HG02840 (cell line): Measurements from ENCODE around the gene NCMAP.
"Not testable (repeated sequence)": the region's sequence is repeated elsewhere in the genome, so short reads cannot be mapped to it uniquely, and the experiment has no call there.

Experiments
- ATAC-seq: cut with Tn5 transposase; IDR thresholded peaks from one replicate; pipeline ENCODE4 v1.9.1; 2021; ENCODE audit warnings: mild to moderate bottlenecking, moderate library complexity, moderate number of reproducible peaks; ENCODE audit not compliant: unreplicated experiment, low FRiP score

NCMAP gene

DNA sequence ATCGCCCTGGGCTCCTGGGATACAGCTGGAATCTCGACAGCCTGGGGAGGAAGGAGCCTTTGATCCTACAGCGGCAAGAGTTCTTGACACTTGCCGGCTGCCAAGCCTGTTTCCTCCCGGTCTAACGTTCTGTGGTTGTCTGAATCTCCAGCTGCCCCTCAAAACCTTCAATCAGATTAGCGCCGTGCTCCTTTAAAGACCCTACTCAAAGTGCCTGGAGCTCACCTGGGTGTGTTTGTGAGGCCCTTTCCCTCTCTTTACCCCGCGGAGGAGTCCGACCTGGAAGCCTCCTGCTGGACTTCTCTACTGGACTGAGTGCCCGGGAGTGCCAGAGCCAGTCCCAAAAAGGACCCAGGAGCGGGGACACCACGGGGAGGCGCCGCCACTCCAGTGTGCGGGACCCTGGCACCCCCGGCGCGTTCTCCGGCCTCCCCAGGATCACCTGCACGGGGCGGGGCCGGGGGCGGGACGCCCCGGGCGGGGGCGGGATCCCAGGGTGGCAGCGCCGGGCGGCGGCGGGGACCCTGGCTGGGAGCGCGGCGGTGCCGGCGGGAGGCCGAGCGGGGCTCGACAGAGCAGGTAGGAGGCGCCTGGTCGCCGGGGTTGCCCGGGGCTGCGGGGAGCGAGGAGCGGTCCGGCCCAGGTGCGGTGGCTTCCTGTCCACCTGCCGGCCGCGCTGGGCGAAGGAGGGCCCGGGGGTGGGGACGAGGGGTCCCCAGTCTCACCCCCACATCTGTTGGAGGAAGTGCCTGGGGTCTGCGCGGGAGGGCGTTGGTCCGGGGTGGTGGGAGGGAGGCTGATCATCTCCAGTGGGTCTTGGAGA is at the start of gene NCMAP:
TSS of gene NCMAP (plus strand) at position 497 of the 823 bp plus-strand sequence. CDS start 39,344 bp downstream, outside the sequence.
- ATAC-seq = no peak

- ATAC-seq = no peak
These were observed 49.1 kb upstream of the NCMAP start for GRCh38 chr1:24506691-24507381.

DNA sequence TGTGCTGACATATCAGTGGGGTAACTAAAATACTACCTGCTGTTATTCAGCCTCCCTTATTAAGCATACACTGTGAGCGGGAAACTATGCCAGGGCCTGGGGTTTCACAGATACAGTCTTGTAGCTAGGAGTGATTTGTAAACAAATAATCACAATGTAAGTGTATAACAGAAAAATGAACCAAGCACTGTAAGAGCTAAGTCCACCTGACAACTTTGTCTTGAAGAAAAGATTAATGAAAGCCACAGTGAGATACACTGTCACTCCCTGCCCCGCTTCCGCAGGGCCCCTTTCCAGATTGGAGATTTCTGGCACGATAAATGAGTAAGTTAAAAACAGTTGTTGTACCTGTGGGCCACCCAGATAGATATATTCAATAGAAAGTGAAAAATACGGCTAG is 48.5 kb upstream of the NCMAP start:
- no peak for ATAC-seq

GRCh38 chr1:24508911-24509310 is 47.0 kb upstream of the NCMAP start:
- ATAC-seq = no peak

DNA sequence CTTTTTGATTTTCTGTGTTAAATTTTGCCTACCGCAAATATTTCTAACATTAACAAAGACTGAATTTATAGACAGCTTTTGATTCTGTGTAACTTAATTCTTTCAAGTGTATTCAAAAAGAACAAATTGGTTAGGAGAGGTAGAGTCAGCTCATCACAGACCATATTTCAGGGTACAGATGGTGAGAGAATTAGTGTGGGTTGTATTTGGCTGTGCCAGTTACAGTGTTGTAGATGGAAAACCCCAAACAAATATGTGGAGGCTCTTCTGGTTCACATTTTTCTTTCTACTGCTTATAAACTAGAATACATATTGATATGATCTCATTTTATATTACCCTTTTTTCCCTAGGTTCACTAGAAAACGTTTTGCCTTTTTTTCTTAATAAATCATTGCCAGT is 42.2 kb upstream of the NCMAP start:
- no peak for ATAC-seq

GRCh38 chr1:24514946-24515345 is 40.9 kb upstream of the NCMAP start:
- ATAC-seq = no peak

- not testable (repeated sequence) for ATAC-seq
These were observed 40.1 kb upstream of the NCMAP start for GRCh38 chr1:24515671-24516209.

DNA sequence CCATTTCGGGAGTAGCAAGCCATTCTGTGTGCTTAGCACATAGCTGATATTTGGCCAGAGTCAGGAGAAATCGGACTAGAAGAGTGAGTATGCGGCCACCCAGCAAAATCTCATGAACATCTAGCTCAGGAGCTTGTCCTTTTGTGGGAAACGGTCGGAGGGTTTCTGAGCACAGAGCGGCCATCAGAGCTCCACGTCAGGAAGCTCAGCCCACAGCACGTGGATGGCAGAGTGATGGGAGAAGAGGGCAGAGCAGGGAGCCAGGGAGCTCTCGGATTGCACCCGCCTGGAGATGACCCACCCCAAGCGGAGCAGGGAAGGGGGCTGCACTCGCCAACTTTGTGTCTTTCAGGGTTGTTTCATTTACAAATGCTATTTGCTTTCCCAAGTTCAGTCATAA is 39.4 kb upstream of the NCMAP start:
- ATAC-seq = no peak

- ATAC-seq = no peak
These were observed 38.0 kb upstream of the NCMAP start for GRCh38 chr1:24517898-24518297.

- not testable (repeated sequence) for ATAC-seq
These were observed 35.6 kb upstream of the NCMAP start for GRCh38 chr1:24520282-24520681.

- no peak for ATAC-seq
These were observed 30.3 kb upstream of the NCMAP start for GRCh38 chr1:24525606-24526005.

DNA sequence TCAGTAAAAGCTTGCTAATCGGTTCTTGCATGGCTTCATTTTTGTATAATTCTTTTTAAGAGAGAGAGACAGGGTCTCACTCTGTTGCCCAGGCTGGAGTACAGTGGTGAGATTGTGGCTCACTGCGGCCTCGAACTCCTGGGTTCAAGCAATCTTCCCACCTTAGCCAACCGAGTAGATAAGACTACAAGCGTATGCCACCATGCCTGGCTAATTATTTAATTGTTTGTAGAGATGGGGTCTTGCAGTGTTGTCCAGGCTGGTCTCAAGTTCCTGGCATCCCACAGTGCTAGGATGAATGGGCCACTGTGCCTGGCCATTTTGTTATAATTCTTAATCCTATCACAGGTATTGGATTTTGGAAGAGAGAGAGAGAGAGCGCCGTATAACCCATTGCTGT is 29.8 kb upstream of the NCMAP start:
- ATAC-seq = no peak

DNA sequence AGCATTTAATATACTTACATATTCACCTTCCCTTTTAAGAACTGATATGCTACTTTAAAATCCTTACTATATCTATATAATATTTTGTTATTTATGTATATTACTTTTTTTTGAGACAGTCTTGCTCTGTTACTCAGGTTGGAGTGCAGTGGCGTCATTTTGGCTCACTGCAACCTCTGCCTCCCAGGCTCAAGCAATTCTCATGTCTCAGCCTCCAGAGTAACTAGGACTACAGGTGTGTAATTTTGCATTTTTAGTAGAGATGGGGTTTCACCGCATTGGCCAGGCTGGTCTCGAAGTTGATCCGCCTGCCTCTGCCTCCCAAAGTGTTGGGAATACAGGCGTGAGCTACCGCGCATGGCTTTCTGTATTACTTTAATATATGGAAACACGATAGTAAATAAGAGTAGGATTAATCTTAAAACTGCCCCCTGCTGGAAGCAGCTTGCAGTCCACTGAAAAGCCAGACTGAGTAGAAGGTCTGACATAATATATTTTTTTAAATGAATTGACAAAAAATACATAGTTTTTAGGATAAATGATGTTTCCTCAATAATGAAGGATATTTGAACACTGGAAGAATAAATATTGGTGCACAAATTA is 28.8 kb upstream of the NCMAP start:
- ATAC-seq = no peak

- ATAC-seq = no peak
These were observed 27.1 kb upstream of the NCMAP start for GRCh38 chr1:24528744-24529143.

- ATAC-seq = not testable (repeated sequence)
These were observed 26.6 kb upstream of the NCMAP start for GRCh38 chr1:24529292-24529691.

DNA sequence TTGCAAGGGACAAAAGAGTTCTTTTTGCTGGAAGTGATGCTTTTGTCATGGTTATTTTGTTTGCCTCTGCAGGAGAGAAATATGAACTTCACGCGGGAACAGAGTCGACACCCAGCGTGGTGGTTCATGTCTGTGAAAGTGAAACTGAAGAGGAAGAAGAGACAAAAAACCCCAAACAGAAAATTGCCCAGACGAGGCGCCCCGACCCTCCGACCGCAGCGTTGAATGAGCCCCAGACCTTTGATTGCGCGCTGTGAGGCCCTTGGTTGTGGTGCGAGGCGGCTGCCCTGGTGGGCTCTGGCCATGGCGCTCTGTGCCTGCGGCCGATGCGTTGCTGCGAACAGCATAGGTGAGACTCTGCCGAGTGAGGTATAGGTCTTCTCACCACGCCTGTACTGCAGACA is 20.9 kb upstream of the NCMAP start:
- no peak for ATAC-seq

- no peak for ATAC-seq
These were observed 20.1 kb upstream of the NCMAP start for GRCh38 chr1:24535778-24536177.

- ATAC-seq = no peak
These were observed 19.5 kb upstream of the NCMAP start for GRCh38 chr1:24536391-24536840.

GRCh38 chr1:24540051-24540905 is 15.6 kb upstream of the NCMAP start:
- ATAC-seq = no peak
